K562 (cell line): Measurements from ENCODE around the gene DPH1. TPM values are rescaled to one million over a fixed set of nuclear protein-coding genes. Genes with fewer than 3 reads are reported as not detected.

Experiments
- CBFA2T2 ChIP-seq: fragments of 450-650 bp; conservative IDR thresholded peaks from 2 replicates; pipeline ENCODE4 v1.6.1; 2017; ENCODE audit warnings: mild to moderate bottlenecking
- CREB1 ChIP-seq, 2 experiments: sonication (generic) in 1 of 2; formaldehyde crosslinking in 1 of 2; IDR thresholded peaks; 2 replicates each; pipeline versions ENCODE4 v1.6.1 to v1.8.0; 2012 to 2022; ENCODE audit warnings: inconsistent platforms in 1 of 2, mild to moderate bottlenecking in 1 of 2, missing genetic modification reagents in 1 of 2, moderate library complexity in 1 of 2
- FOXA1 ChIP-seq: fragments of 450-650 bp; IDR thresholded peaks from 2 replicates; pipeline ENCODE4 v1.6.1; 2016; ENCODE audit warnings: mild to moderate bottlenecking, borderline replicate concordance
- GMEB1 ChIP-seq: fragments of 250-450 bp; sonication (Bioruptor Pico); IDR thresholded peaks from 2 replicates; pipeline ENCODE4 v1.4.0; 2020; ENCODE audit warnings: mild to moderate bottlenecking
- MYNN ChIP-seq, 2 experiments: sonication (generic); formaldehyde crosslinking in 1 of 2; IDR thresholded peaks; 2 replicates each; pipeline versions ENCODE4 v1.5.0 to v1.6.1; 2016 to 2020; ENCODE audit warnings: antibody characterized with exemption in 1 of 2, missing genetic modification reagents in 1 of 2
- PKNOX1 ChIP-seq: fragments of 450-650 bp; IDR thresholded peaks from 2 replicates; pipeline ENCODE4 v1.6.1; 2016
- ZNF23 ChIP-seq: fragments of 250-450 bp; sonication (Bioruptor Pico); IDR thresholded peaks from 2 replicates; pipeline ENCODE4 v1.4.0; 2020; ENCODE audit warnings: mild to moderate bottlenecking
- polyA plus RNA-seq, 8 experiments: library from polyadenylated mRNA; depleted of rRNA in 4 of 8; stranded (reverse) in 5 of 8; unstranded in 3 of 8; fragments of >200 nt; fragmentation: Nextera tagmentation in 2 of 8; fragmentation: Illumina TruSeq in 1 of 8; extraction: Ambion mirVana in 2 of 8; extraction: Trizol in 1 of 8; gene quantifications; 2 replicates each; pipeline versions ENCODE4 v1.2.1 to v1.2.3, GENCODE V29; 2011 to 2014; ENCODE audit warnings: inconsistent platforms in 1 of 8, missing spikeins in 1 of 8
- total RNA-seq, 7 experiments: library from RNA; depleted of rRNA in 6 of 7; stranded (reverse); fragments of >200 nt in 6 of 7; fragmentation: Illumina TruSeq in 2 of 7; extraction: Trizol in 2 of 7; gene quantifications; 2 replicates each; pipeline versions ENCODE4 v1.2.1 to v1.2.3, GENCODE V29; 2011 to 2021; ENCODE audit warnings: low replicate concordance in 1 of 7

Gene DPH1
- total and polyA plus RNA-seq, 9 of the 15 experiments (the other 6 are each of a cell fraction or from before 2014, with no cell fraction given): 0.42 to 40.6 (median 20.2) TPM

GRCh38 chr17:2040219-2040827 is 10.4 kb downstream of the DPH1 start (continued):
- no peak for TF ChIP-seq CBFA2T2
- TF ChIP-seq MYNN (IDR thresholded peaks at IDR 0.05): no peak
- no peak for TF ChIP-seq MYNN (CRISPR knock-in tag; IDR thresholded peaks at IDR 0.05)
- TF ChIP-seq ZNF23 (CRISPR knock-in tag): no peak
- TF ChIP-seq FOXA1: no peak
- no peak for TF ChIP-seq CREB1 (IDR thresholded peaks at IDR 0.05)
- no peak for TF ChIP-seq CREB1 (CRISPR knock-in tag; IDR thresholded peaks at IDR 0.05)
- no peak for TF ChIP-seq PKNOX1
- TF ChIP-seq GMEB1: no peak
